Measurements from ENCODE around the gene ZDHHC21.

The ZDHHC21 gene

GRCh38 chr9:14693251-14693861 lies at the start of gene ZDHHC21:
Gene ZDHHC21 (minus strand): TSS chr9:14693432. CDS start chr9:14674340, 19,092 bp downstream.
- no peak for TF ChIP-seq TEAD4 (IDR thresholded peaks at IDR 0.05)
- peak; percentile 84 for TF ChIP-seq MAX (IDR thresholded peaks at IDR 0.05)
- TF ChIP-seq TAF1 (IDR thresholded peaks at IDR 0.05; ENCODE audit: low read depth): peak; percentile 62
- no peak for TF ChIP-seq CREB1 (IDR thresholded peaks at IDR 0.05; ENCODE audit: low read depth)
- TF ChIP-seq EP300 (IDR thresholded peaks at IDR 0.05; ENCODE audit: borderline replicate concordance): no peak
- peak; percentile 72 for TF ChIP-seq TCF12 (IDR thresholded peaks at IDR 0.05; ENCODE audit: low read depth)
- peak; percentile 26; the same call in 1 of the 2 replicates for TF ChIP-seq EGR1 (IDR thresholded peaks at IDR 0.05)

GRCh38 chr9:14741369-14741768 lies 48.1 kb upstream of the ZDHHC21 start:
- TF ChIP-seq TAF1 (IDR thresholded peaks at IDR 0.05; ENCODE audit: low read depth) (no peak), TEAD4 (IDR thresholded peaks at IDR 0.05) (no peak), TCF12 (IDR thresholded peaks at IDR 0.05; ENCODE audit: low read depth) (no peak), CEBPB (IDR thresholded peaks at IDR 0.05) (no peak), MAX (IDR thresholded peaks at IDR 0.05) (no peak), USF1 (IDR thresholded peaks at IDR 0.05) (no peak), NFIC (IDR thresholded peaks at IDR 0.05) (no peak), YY1 (IDR thresholded peaks at IDR 0.05; ENCODE audit: low read depth) (no peak), EGR1 (IDR thresholded peaks at IDR 0.05) (no peak), FOXM1 (IDR thresholded peaks at IDR 0.05; ENCODE audit: borderline replicate concordance, low read depth) (no peak), ZBTB7A (IDR thresholded peaks at IDR 0.05; ENCODE audit: low read depth) (no peak), EP300 (IDR thresholded peaks at IDR 0.05; ENCODE audit: borderline replicate concordance) (no peak), REST (IDR thresholded peaks at IDR 0.05; ENCODE audit: low read depth) (no peak), RAD21 (IDR thresholded peaks at IDR 0.05; ENCODE audit: low read depth) (no peak), CREB1 (IDR thresholded peaks at IDR 0.05; ENCODE audit: low read depth) (no peak)

GRCh38 chr9:14733133-14733532 lies 39.9 kb upstream of the ZDHHC21 start:
- TF ChIP-seq TAF1 (IDR thresholded peaks at IDR 0.05; ENCODE audit: low read depth) (no peak), EP300 (IDR thresholded peaks at IDR 0.05; ENCODE audit: borderline replicate concordance) (no peak), TCF12 (IDR thresholded peaks at IDR 0.05; ENCODE audit: low read depth) (no peak), FOXM1 (IDR thresholded peaks at IDR 0.05; ENCODE audit: borderline replicate concordance, low read depth) (no peak), YY1 (IDR thresholded peaks at IDR 0.05; ENCODE audit: low read depth) (no peak), USF1 (IDR thresholded peaks at IDR 0.05) (no peak)

GRCh38 chr9:14731294-14731981 lies 38.2 kb upstream of the ZDHHC21 start:
- TF ChIP-seq EGR1 (IDR thresholded peaks at IDR 0.05) (no peak), CREB1 (IDR thresholded peaks at IDR 0.05; ENCODE audit: low read depth) (no peak), USF1 (IDR thresholded peaks at IDR 0.05) (no peak), REST (IDR thresholded peaks at IDR 0.05; ENCODE audit: low read depth) (no peak), YY1 (IDR thresholded peaks at IDR 0.05; ENCODE audit: low read depth) (no peak), TCF12 (IDR thresholded peaks at IDR 0.05; ENCODE audit: low read depth) (no peak), CEBPB (IDR thresholded peaks at IDR 0.05) (no peak), FOXM1 (IDR thresholded peaks at IDR 0.05; ENCODE audit: borderline replicate concordance, low read depth) (no peak), TEAD4 (IDR thresholded peaks at IDR 0.05) (no peak), ZBTB7A (IDR thresholded peaks at IDR 0.05; ENCODE audit: low read depth) (no peak), RAD21 (IDR thresholded peaks at IDR 0.05; ENCODE audit: low read depth) (no peak), MAX (IDR thresholded peaks at IDR 0.05) (no peak)

GRCh38 chr9:14730461-14730898 lies 37.2 kb upstream of the ZDHHC21 start:
- no peak for TF ChIP-seq TCF12 (IDR thresholded peaks at IDR 0.05; ENCODE audit: low read depth)
- TF ChIP-seq TAF1 (IDR thresholded peaks at IDR 0.05; ENCODE audit: low read depth): no peak
- no peak for TF ChIP-seq CEBPB (IDR thresholded peaks at IDR 0.05)
- no peak for TF ChIP-seq REST (IDR thresholded peaks at IDR 0.05; ENCODE audit: low read depth)
- no peak for TF ChIP-seq EP300 (IDR thresholded peaks at IDR 0.05; ENCODE audit: borderline replicate concordance)
- TF ChIP-seq USF1 (IDR thresholded peaks at IDR 0.05): no peak
- no peak for TF ChIP-seq RAD21 (IDR thresholded peaks at IDR 0.05; ENCODE audit: low read depth)

Measured in Ishikawa (cell line).